Measurements from ENCODE around the gene GRK1. TPM values are rescaled to one million over a fixed set of nuclear protein-coding genes. Genes with fewer than 3 reads are reported as not detected.

GRK1 gene
- total and polyA plus RNA-seq, 2 of the 8 experiments (the other 6 are each of a cell fraction or from before 2014, with no cell fraction given): 0.12 TPM; not detected in 1

- H3K79me1 ChIP-seq (ENCODE audit: low read depth, low read length): no peaks in the 10 kb centered on the region
- no peak overlapping the region; the same call in 1 of the 2 replicates for H3K27ac ChIP-seq (ENCODE audit: low read depth, low read length)
- peaks cover 0 to 5% of the 10 kb centered on the region in 2 experiments for H4K20me1 ChIP-seq (replicated peaks in 1 of 2; ENCODE audit: control insufficient read depth in 1 of 2, insufficient read depth in 2 of 2, low read length in 2 of 2)
- no peak overlapping the region for H3K9ac ChIP-seq (replicated peaks in 1 of 4; ENCODE audit: extremely low read depth in 1 of 4, low read depth in 3 of 4, low read length in 3 of 4)
- H3K4me1 ChIP-seq (replicated peaks in 1 of 4; ENCODE audit: control insufficient read depth in 3 of 4, insufficient read depth in 4 of 4, low read length in 3 of 4): peaks cover 0 to 2% (median 0%) of the 10 kb centered on the region in 4 experiments; a peak in 2 of 7 replicates
- H3K18ac ChIP-seq (ENCODE audit: extremely low read depth, low read length): no peak overlapping the region
- H3K23ac ChIP-seq (ENCODE audit: insufficient read length): no peak overlapping the region
- ChIA-PET CTCF (ENCODE audit: partially characterized antibody) (interaction anchor here (2.0 to 3.7 kb wide), 2 partner anchors 55 to 279 kb away, joined by 6 to 19 read pairs; no protein-coding TSS in a partner anchor), POLR2A (ENCODE audit: partially characterized antibody) (no interaction called here)
- no peak overlapping the region for H4K91ac ChIP-seq (replicated peaks; ENCODE audit: insufficient read length, low read length)
- no peaks in the 10 kb centered on the region; a peak in 1 of 8 replicates for H3K36me3 ChIP-seq (ENCODE audit: control insufficient read depth in 2 of 4, insufficient read depth in 4 of 4, low read length in 3 of 4)
- H3K23me2 ChIP-seq (ENCODE audit: low read depth, low read length): peaks cover 5% of the 10 kb centered on the region; the same call in 1 of the 2 replicates
- no peak overlapping the region for H2BK120ac ChIP-seq (replicated peaks; ENCODE audit: low read depth, low read length)
- no peak overlapping the region for H2BK15ac ChIP-seq (ENCODE audit: low read length)
- H3K4ac ChIP-seq (replicated peaks; ENCODE audit: insufficient read length, low read depth, low read length): no peak overlapping the region
- no peak overlapping the region for H2BK20ac ChIP-seq (ENCODE audit: low read length)
- H2AFZ ChIP-seq (ENCODE audit: low read length): no peak overlapping the region
- no peaks in the 10 kb centered on the region for H3K27me3 ChIP-seq (replicated peaks in 1 of 4; ENCODE audit: control insufficient read depth in 3 of 4, extremely low read depth in 1 of 4, insufficient read depth in 3 of 4, low read length in 3 of 4)
- no peak overlapping the region for H3K4me3 ChIP-seq (ENCODE audit: extremely low read depth in 1 of 4, insufficient read depth in 2 of 4, low read depth in 3 of 4, low read length in 4 of 4)
- H3K56ac ChIP-seq (replicated peaks; ENCODE audit: insufficient read length, low read depth, low read length): no peak overlapping the region
- H2BK5ac ChIP-seq (ENCODE audit: low read depth, low read length): no peak overlapping the region
- no peaks in the 10 kb centered on the region for H3K9me3 ChIP-seq (ENCODE audit: insufficient read depth in 2 of 2, low read depth in 1 of 2, low read length in 1 of 2)
- no peak overlapping the region for H4K8ac ChIP-seq (ENCODE audit: extremely low read depth, insufficient read depth, low read length)
- no peak for DNase-seq (ENCODE audit: low read depth in 1 of 2, low spot score in 2 of 2)
- FAIRE-seq: no peak
- H2BK12ac ChIP-seq (ENCODE audit: low read depth, low read length): no peak overlapping the region
- H3K14ac ChIP-seq (ENCODE audit: insufficient read length): no peak overlapping the region
- no peak overlapping the region for H3K4me2 ChIP-seq (ENCODE audit: insufficient read depth in 1 of 2, low read depth in 2 of 2, low read length in 2 of 2)
- H3K79me2 ChIP-seq (ENCODE audit: control insufficient read depth in 1 of 2, insufficient read depth in 2 of 2, low read length in 2 of 2): no peaks in the 10 kb centered on the region
- 90% methylated on average over 24 of the region's 24 CpGs; no CpG with 5 or more reads in 1 of the 2 experiments for WGBS, 2 experiments (ENCODE audit: extremely low coverage in 1 of 2, insufficient coverage in 1 of 2, insufficient read length in 1 of 2, insufficient replicate concordance in 2 of 2, low coverage in 1 of 2, low lambda C conversion rate in 2 of 2, missing lambda C conversion rate in 1 of 2)
- H2AK5ac ChIP-seq (ENCODE audit: low read depth, low read length): no peak overlapping the region
- no peak overlapping the region for H4K5ac ChIP-seq (ENCODE audit: insufficient read length, low read depth, low read length)
These were observed 1.5 kb downstream of the GRK1 start for GRCh38 chr13:113668491-113668971.
